HG02981 (cell line): ENCODE data around the gene IKZF5.
A peak's percentile ranks its signal among the peaks of the same experiment; 100 is the strongest.

Source experiments
- ATAC-seq: cut with Tn5 transposase; IDR thresholded peaks from one replicate; pipeline ENCODE4 v1.9.1; 2021; ENCODE audit warnings: mild to moderate bottlenecking, moderate library complexity; ENCODE audit not compliant: unreplicated experiment

The IKZF5 gene

GRCh38 chr10:122981066-122981464 is 27.5 kb downstream of the IKZF5 start:
- ATAC-seq, result no peak

- ATAC-seq, result peak; percentile 96
Observed at GRCh38 chr10:122980209-122981065, 28.2 kb downstream of the IKZF5 start, which contains the start of gene PSTK. Gene PSTK (plus strand): TSS chr10:122980401. CDS start chr10:122980480, 79 bp downstream.

GRCh38 chr10:122974543-122975064 is 34.0 kb downstream of the IKZF5 start:
- no peak for ATAC-seq

- ATAC-seq, result no peak
Observed at GRCh38 chr10:122974023-122974422, 34.6 kb downstream of the IKZF5 start.

- no peak for ATAC-seq
Observed at GRCh38 chr10:122968698-122969097, 39.9 kb downstream of the IKZF5 start.

GRCh38 chr10:122966879-122967278 is 41.7 kb downstream of the IKZF5 start:
- no peak for ATAC-seq

- ATAC-seq, result no peak
Observed at GRCh38 chr10:122962405-122962804, 46.2 kb downstream of the IKZF5 start.

GRCh38 chr10:122957474-122957873 is 51.1 kb downstream of the IKZF5 start:
- no peak for ATAC-seq

- ATAC-seq, result no peak
Observed at GRCh38 chr10:122955892-122956291, 52.7 kb downstream of the IKZF5 start.

- no peak for ATAC-seq
Observed at GRCh38 chr10:122954731-122955050, 53.9 kb downstream of the IKZF5 start.

GRCh38 chr10:122953902-122954730 is 54.5 kb downstream of the IKZF5 start, which contains the start of gene C10orf88:
Gene C10orf88 (minus strand): TSS chr10:122954227. CDS start chr10:122954178, 49 bp downstream.
- ATAC-seq, result peak; percentile 97

GRCh38 chr10:122949296-122949695 is 59.3 kb downstream of the IKZF5 start:
- no peak for ATAC-seq
